ENCODE data around the gene PUM1. TPM values are rescaled to one million over a fixed set of nuclear protein-coding genes. Genes with fewer than 3 reads are reported as not detected.

Gene PUM1
- total and polyA plus RNA-seq, 4 donors: 18.1 to 49.2 (median 30.2) TPM

GRCh38 chr1:31069392-31069791, 3.9 kb upstream of the PUM1 start (continued):
- TF ChIP-seq ZBTB33 (IDR thresholded peaks at IDR 0.05): no peak

- TF ChIP-seq TAF1 (conservative IDR thresholded peaks at IDR 0.05): no peak
- TF ChIP-seq SP1 (IDR thresholded peaks at IDR 0.05): no peak
- TF ChIP-seq ATF3 (IDR thresholded peaks at IDR 0.05): no peak
- TF ChIP-seq RAD21 (IDR thresholded peaks at IDR 0.05): no peak
- no peak for TF ChIP-seq GABPA (IDR thresholded peaks at IDR 0.05 in 1 of 2, conservative IDR thresholded peaks at IDR 0.05 in 1 of 2)
- TF ChIP-seq RXRA (IDR thresholded peaks at IDR 0.05): no peak
- no peak for TF ChIP-seq MAX (IDR thresholded peaks at IDR 0.05)
- no peak for TF ChIP-seq EGR1 (IDR thresholded peaks at IDR 0.05; ENCODE audit: low read depth in 2 of 2)
- no peak for TF ChIP-seq JUND (IDR thresholded peaks at IDR 0.05)
- no peak for TF ChIP-seq FOXA1 (IDR thresholded peaks at IDR 0.05)
- no peak for TF ChIP-seq YY1 (IDR thresholded peaks at IDR 0.05)
- TF ChIP-seq FOXA2 (IDR thresholded peaks at IDR 0.05): no peak
- no peak for TF ChIP-seq REST (IDR thresholded peaks at IDR 0.05)
- no peak for TF ChIP-seq NR2F2 (IDR thresholded peaks at IDR 0.05)
- no peak for TF ChIP-seq HNF4G (IDR thresholded peaks at IDR 0.05)
- TF ChIP-seq ZBTB33 (IDR thresholded peaks at IDR 0.05): no peak
- no peak for TF ChIP-seq HNF4A (conservative IDR thresholded peaks at IDR 0.05)
- peak; percentile 62 for DNase-seq (ENCODE audit: low spot score)
- peaks cover 6 to 37% (median 30%) of the 10 kb centered on the region in 4 donors for H3K4me1 ChIP-seq (ENCODE audit: control insufficient read depth in 4 of 4, insufficient read depth in 4 of 4, low read length in 3 of 4)
Observed at GRCh38 chr1:31064718-31065309, 703 bp downstream of the PUM1 start.

More at GRCh38 chr1:31064718-31065309, 703 bp downstream of the PUM1 start:
- H3K27me3 ChIP-seq (ENCODE audit: control insufficient read depth in 4 of 4, insufficient read depth in 4 of 4, low read length in 3 of 4): no peaks in the 10 kb centered on the region
- peak overlapping the region; percentile 67 to 97 (median 86) for H3K4me3 ChIP-seq (ENCODE audit: low read depth in 1 of 3, low read length in 3 of 3)
- no peaks in the 10 kb centered on the region for H3K36me3 ChIP-seq (ENCODE audit: control insufficient read depth in 4 of 4, insufficient read depth in 3 of 4, low read depth in 1 of 4, low read length in 3 of 4)
- H3K27ac ChIP-seq (ENCODE audit: low read depth in 1 of 2, low read length in 2 of 2): peak overlapping the region; percentile 94 to 97
- WGBS: under 1% methylated on average over 19 of the region's 19 CpGs
- peak overlapping the region; percentile 81 to 99 for H3K9ac ChIP-seq (ENCODE audit: low read depth in 1 of 2, low read length in 2 of 2)
- no peaks in the 10 kb centered on the region for H3K9me3 ChIP-seq (ENCODE audit: control insufficient read depth in 4 of 4, low read length in 3 of 4)
